ENCODE results near the gene ARL6IP1.

DNA sequence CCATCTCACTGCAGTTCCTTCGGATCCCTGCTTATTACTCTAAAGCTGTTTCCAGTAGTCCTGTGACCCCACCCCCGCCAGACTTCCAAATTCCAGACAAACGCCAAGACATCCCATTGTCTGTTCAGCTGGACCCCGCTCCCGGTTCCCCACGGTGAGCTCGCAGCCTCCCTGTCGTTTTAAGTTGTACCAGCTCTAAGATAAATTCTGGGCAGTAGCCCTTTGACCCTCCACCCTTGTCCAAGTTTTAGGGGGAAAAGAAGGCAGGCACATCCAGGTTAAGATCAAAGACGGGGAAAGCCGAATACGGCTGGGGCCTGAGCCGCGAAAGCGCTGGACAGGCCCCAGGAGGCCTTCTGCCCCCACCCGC lies 589 bp downstream of the ARL6IP1 start:
- TF ChIP-seq SIN3A (IDR thresholded peaks at IDR 0.05; ENCODE audit: borderline replicate concordance, insufficient read depth, low read length) = no peak
- TF ChIP-seq POLR2AphosphoS5 (IDR thresholded peaks at IDR 0.05; ENCODE audit: low read depth, low read length) = no peak
- TF ChIP-seq TAF1 (IDR thresholded peaks at IDR 0.05; ENCODE audit: borderline replicate concordance, insufficient read depth, low read length) = no peak
